A549 (cell line): ENCODE results near the gene TTBK2. TPM values are rescaled to one million over a fixed set of nuclear protein-coding genes. Genes with fewer than 3 reads are reported as not detected.

ENCODE experiments used
- ATAC-seq, 2 experiments: fragments of 200-7000 bp in 1 of 2; fragments of >200 bp in 1 of 2; cut with Nextera tagmentation in 1 of 2; cut with Tn5 transposase in 1 of 2; 3 replicates each; pipeline versions ENCODE4 v1.8.0 to v1.9.1; 2018 to 2020; ENCODE audit warnings: mild to moderate bottlenecking in 1 of 2, moderate library complexity in 1 of 2
- CTCF ChIA-PET: fragments of 300-600 bp; sonication (Branson Sonifier 250); formaldehyde crosslinking; extraction: SDS; loops from one replicate; lab custom pipeline; 2021; ENCODE audit warnings: antibody characterized with exemption, inconsistent platforms; lab: Yijun Ruan, JAX
- POLR2A ChIA-PET: fragments of 350-600 bp; formaldehyde crosslinking; extraction: SDS; loops from one replicate; lab custom pipeline; 2021; ENCODE audit warnings: antibody characterized with exemption, inconsistent platforms; lab: Yijun Ruan, JAX
- DNase-seq, 2 experiments: peaks; one replicate each; pipeline versions ENCODE4 v3.0.0 to v3.0.0-alpha.2; 2011 to 2016; ENCODE audit warnings: low read depth in 1 of 2, low spot score in 1 of 2
- FAIRE-seq: peaks from 2 replicates; lab custom pipeline; 2011; peaks lifted over from hg19 to GRCh38; lab: Jason Lieb, UNC
- H3K27ac ChIP-seq, 2 experiments: fragments of >200 bp; sonication (Bioruptor Twin); formaldehyde crosslinking; 3 replicates each; pipeline ENCODE4 v1.5.1; 2016 to 2017
- H3K4me1 ChIP-seq: fragments of >200 bp; sonication (Bioruptor Twin); formaldehyde crosslinking; 3 replicates; pipeline ENCODE4 v1.6.1; 2016
- H3K4me2 ChIP-seq: fragments of >200 bp; sonication (Bioruptor Twin); formaldehyde crosslinking; 3 replicates; pipeline ENCODE4 v1.6.1; 2016
- H3K4me3 ChIP-seq: fragments of >200 bp; sonication (Bioruptor Twin); formaldehyde crosslinking; 3 replicates; pipeline ENCODE4 v1.5.1; 2016
- H3K9me3 ChIP-seq: fragments of >200 bp; sonication (Bioruptor Twin); formaldehyde crosslinking; 3 replicates; pipeline ENCODE4 v1.6.1; 2016
- BHLHE40 ChIP-seq: IDR thresholded peaks from 2 replicates; pipeline ENCODE4 v1.6.1; 2012; ENCODE audit warnings: low read depth, low read length, inconsistent platforms
- CHD2 ChIP-seq: fragments of 150-350 bp; IDR thresholded peaks from 2 replicates; pipeline ENCODE4 v1.6.1; 2014; ENCODE audit warnings: low read length; ENCODE audit not compliant: partially characterized antibody
- CHD4 ChIP-seq: fragments of 200-600 bp; sonication (generic); IDR thresholded peaks from 2 replicates; pipeline ENCODE4 v1.6.1; 2016; ENCODE audit warnings: antibody characterized with exemption, mild to moderate bottlenecking, borderline replicate concordance
- EHF ChIP-seq: fragments of 250-450 bp; sonication (Bioruptor Pico); IDR thresholded peaks from 2 replicates; pipeline ENCODE4 v1.5.0; 2020; ENCODE audit warnings: mild to moderate bottlenecking
- ESRRA ChIP-seq: fragments of 150-350 bp; IDR thresholded peaks from 2 replicates; pipeline ENCODE4 v1.6.1; 2014; ENCODE audit warnings: mild to moderate bottlenecking, low read length, borderline replicate concordance
- FOXS1 ChIP-seq: fragments of 250-450 bp; sonication (Bioruptor Pico); IDR thresholded peaks from 2 replicates; pipeline ENCODE4 v1.5.0; 2020; ENCODE audit warnings: mild to moderate bottlenecking, moderate library complexity
- KDM1A ChIP-seq: fragments of 200-600 bp; sonication (generic); IDR thresholded peaks from 2 replicates; pipeline ENCODE4 v1.6.1; 2016; ENCODE audit warnings: low read depth, mild to moderate bottlenecking
- KDM5A ChIP-seq: fragments of 200-600 bp; sonication (generic); IDR thresholded peaks from 2 replicates; pipeline ENCODE4 v1.6.1; 2016; ENCODE audit warnings: antibody characterized with exemption, mild to moderate bottlenecking
- MAFK ChIP-seq: fragments of 450-650 bp; IDR thresholded peaks from 2 replicates; pipeline ENCODE4 v1.6.1; 2014; ENCODE audit not compliant: partially characterized antibody
- NFE2L2 ChIP-seq: fragments of 150-350 bp; conservative IDR thresholded peaks from 2 replicates; pipeline ENCODE4 v1.6.1; 2014; ENCODE audit warnings: low read length
- POLR2A ChIP-seq: IDR thresholded peaks from 2 replicates; pipeline ENCODE4 v1.6.1; 2012; ENCODE audit warnings: mild to moderate bottlenecking, low read length
- RCOR1 ChIP-seq: fragments of 150-350 bp; IDR thresholded peaks from 2 replicates; pipeline ENCODE4 v1.6.1; 2014; ENCODE audit warnings: antibody characterized with exemption, low read length, low read depth
- RNF2 ChIP-seq: fragments of 200-600 bp; sonication (generic); IDR thresholded peaks from 2 replicates; pipeline ENCODE4 v1.6.1; 2016; ENCODE audit warnings: low read depth, mild to moderate bottlenecking, antibody characterized with exemption, moderate library complexity, borderline replicate concordance
- TP53 ChIP-seq: fragments of 250-450 bp; sonication (Bioruptor Pico); IDR thresholded peaks from 2 replicates; pipeline ENCODE4 v1.5.0; 2021; ENCODE audit warnings: mild to moderate bottlenecking, moderate library complexity
- ZC3H11A ChIP-seq: fragments of 450-650 bp; IDR thresholded peaks from 2 replicates; pipeline ENCODE4 v1.6.1; 2014; ENCODE audit warnings: antibody characterized with exemption, mild to moderate bottlenecking
- ZFP36 ChIP-seq: fragments of 450-650 bp; IDR thresholded peaks from 2 replicates; pipeline ENCODE4 v1.6.1; 2014; ENCODE audit warnings: borderline replicate concordance; ENCODE audit not compliant: partially characterized antibody
- WGBS: methylation state at CpG from one replicate; pipeline ENCODE4 v1.1.6; 2017; ENCODE audit errors: missing lambda C conversion rate; 5-methylcytosine and 5-hydroxymethylcytosine counted together
- polyA plus RNA-seq, 4 experiments: library from polyadenylated mRNA; depleted of rRNA in 3 of 4; stranded (reverse); fragments of >200 nt; fragmentation: RNase III in 1 of 4; extraction: RNeasy Plus Mini Kit Qiagen cat#74134 plus additional on column Dnase treatment in 1 of 4; gene quantifications; 2 replicates in 3 of 4; 3 replicates in 1 of 4; pipeline ENCODE4 v1.2.3, GENCODE V29; 2011 to 2017
- TF ChIP-seq, protein P1 (sequence below): IDR thresholded peaks from 2 replicates; pipeline ENCODE4 v1.6.1; 2012; ENCODE audit warnings: low read depth, borderline replicate concordance
- TF ChIP-seq, protein P2 (sequence below): IDR thresholded peaks from 2 replicates; pipeline ENCODE4 v1.6.1; 2012
- TF ChIP-seq, protein P3 (sequence below): fragments of 250-450 bp; sonication (Bioruptor Pico); IDR thresholded peaks from 2 replicates; pipeline ENCODE4 v1.5.0; 2020; ENCODE audit warnings: low read depth, mild to moderate bottlenecking, moderate library complexity
- TF ChIP-seq, protein P4 (sequence below): fragments of >200 bp; sonication (Bioruptor Twin); formaldehyde crosslinking; IDR thresholded peaks from 3 replicates; pipeline ENCODE4 v1.6.1; 2016
- TF ChIP-seq, protein P5 (sequence below): fragments of 450-650 bp; IDR thresholded peaks from 2 replicates; pipeline ENCODE4 v1.6.1; 2014; ENCODE audit warnings: antibody characterized with exemption
- TF ChIP-seq, protein P6 (sequence below): fragments of 250-450 bp; sonication (Bioruptor Pico); IDR thresholded peaks from 2 replicates; pipeline ENCODE4 v1.5.0; 2021; ENCODE audit warnings: mild to moderate bottlenecking, moderate library complexity, borderline replicate concordance
- TF ChIP-seq, protein P7 (sequence below): fragments of >200 bp; sonication (Bioruptor Twin); formaldehyde crosslinking; IDR thresholded peaks from 2 replicates; pipeline ENCODE4 v1.6.1; 2016

TTBK2 gene
- polyA plus RNA-seq, 2 of the 4 experiments (the other 2 are of a cell fraction), result 2.3 to 5.6 TPM

DNA sequence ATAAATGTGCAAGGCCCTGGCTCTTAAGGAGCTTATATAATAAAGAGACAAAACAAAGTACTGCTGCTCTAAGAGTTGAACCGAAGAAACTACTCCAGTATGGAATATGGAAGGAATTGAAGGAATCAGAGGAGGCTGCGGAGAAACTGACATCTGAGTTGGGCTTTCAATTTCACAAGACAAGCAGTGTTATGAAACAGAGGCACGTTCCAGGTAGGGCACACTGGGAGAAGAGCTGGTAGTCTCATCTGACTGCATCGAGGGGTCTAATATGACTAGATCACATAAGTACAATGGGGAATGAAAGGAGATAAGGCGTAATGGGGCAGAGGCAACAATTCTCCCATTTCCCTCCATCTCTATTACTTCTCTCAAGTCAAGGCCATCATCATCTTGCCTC lies 115.3 kb downstream of the TTBK2 start:
- no peak for TF ChIP-seq CHD4
- TF ChIP-seq, protein P1, sequence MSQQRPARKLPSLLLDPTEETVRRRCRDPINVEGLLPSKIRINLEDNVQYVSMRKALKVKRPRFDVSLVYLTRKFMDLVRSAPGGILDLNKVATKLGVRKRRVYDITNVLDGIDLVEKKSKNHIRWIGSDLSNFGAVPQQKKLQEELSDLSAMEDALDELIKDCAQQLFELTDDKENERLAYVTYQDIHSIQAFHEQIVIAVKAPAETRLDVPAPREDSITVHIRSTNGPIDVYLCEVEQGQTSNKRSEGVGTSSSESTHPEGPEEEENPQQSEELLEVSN, result no peak
- TF ChIP-seq BHLHE40, result no peak
- TF ChIP-seq RNF2, result no peak
- Histone ChIP-seq H3K4me1 (no peaks in the 10 kb centered on the region), H3K27ac (no peak overlapping the region), H3K4me2 (no peak overlapping the region), H3K9me3 (no peaks in the 10 kb centered on the region), H3K4me3 (no peak overlapping the region)
- DNase-seq (no peak), FAIRE-seq (no peak), ATAC-seq (no peak)
- ChIA-PET CTCF (no interaction called here), POLR2A (no interaction called here)
- 92% methylated on average over 5 of the region's 5 CpGs for WGBS

DNA sequence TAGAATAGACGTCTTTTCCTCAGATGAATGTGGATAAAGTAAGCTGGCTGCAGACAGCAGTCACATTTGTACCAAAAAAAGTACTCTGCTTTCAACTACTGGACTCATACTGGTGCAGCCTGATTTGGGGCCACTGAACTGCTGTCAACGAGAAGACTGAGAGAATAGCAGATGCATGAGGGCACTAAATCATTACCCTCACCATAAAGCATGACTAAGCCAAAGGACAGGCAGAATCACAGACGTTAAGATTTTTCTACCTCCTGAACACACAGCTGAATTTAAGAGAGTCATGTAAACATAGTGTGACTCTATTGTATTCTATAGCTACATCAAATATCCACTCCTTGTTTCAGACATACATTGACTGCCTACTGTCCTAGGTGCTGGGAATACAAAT lies 115.8 kb downstream of the TTBK2 start:
- DNase-seq (no peak), ATAC-seq (no peak), FAIRE-seq (no peak)
- TF ChIP-seq, protein P2, sequence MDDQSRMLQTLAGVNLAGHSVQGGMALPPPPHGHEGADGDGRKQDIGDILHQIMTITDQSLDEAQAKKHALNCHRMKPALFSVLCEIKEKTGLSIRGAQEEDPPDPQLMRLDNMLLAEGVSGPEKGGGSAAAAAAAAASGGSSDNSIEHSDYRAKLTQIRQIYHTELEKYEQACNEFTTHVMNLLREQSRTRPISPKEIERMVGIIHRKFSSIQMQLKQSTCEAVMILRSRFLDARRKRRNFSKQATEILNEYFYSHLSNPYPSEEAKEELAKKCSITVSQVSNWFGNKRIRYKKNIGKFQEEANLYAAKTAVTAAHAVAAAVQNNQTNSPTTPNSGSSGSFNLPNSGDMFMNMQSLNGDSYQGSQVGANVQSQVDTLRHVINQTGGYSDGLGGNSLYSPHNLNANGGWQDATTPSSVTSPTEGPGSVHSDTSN, result no peak
- TF ChIP-seq POLR2A (no peak), RNF2 (no peak), ESRRA (no peak), MAFK (no peak), KDM1A (no peak), EHF (CRISPR knock-in tag) (no peak), ZC3H11A (no peak), ZFP36 (no peak)
- TF ChIP-seq, protein P3, sequence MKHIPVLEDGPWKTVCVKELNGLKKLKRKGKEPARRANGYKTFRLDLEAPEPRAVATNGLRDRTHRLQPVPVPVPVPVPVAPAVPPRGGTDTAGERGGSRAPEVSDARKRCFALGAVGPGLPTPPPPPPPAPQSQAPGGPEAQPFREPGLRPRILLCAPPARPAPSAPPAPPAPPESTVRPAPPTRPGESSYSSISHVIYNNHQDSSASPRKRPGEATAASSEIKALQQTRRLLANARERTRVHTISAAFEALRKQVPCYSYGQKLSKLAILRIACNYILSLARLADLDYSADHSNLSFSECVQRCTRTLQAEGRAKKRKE, result no peak
- TF ChIP-seq, protein P4, sequence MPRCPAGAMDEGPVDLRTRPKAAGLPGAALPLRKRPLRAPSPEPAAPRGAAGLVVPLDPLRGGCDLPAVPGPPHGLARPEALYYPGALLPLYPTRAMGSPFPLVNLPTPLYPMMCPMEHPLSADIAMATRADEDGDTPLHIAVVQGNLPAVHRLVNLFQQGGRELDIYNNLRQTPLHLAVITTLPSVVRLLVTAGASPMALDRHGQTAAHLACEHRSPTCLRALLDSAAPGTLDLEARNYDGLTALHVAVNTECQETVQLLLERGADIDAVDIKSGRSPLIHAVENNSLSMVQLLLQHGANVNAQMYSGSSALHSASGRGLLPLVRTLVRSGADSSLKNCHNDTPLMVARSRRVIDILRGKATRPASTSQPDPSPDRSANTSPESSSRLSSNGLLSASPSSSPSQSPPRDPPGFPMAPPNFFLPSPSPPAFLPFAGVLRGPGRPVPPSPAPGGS, result no peak
- TF ChIP-seq, protein P5, sequence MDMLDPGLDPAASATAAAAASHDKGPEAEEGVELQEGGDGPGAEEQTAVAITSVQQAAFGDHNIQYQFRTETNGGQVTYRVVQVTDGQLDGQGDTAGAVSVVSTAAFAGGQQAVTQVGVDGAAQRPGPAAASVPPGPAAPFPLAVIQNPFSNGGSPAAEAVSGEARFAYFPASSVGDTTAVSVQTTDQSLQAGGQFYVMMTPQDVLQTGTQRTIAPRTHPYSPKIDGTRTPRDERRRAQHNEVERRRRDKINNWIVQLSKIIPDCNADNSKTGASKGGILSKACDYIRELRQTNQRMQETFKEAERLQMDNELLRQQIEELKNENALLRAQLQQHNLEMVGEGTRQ, result no peak
- Histone ChIP-seq H3K4me3 (no peak overlapping the region), H3K4me1 (no peaks in the 10 kb centered on the region), H3K27ac (no peak overlapping the region), H3K4me2 (no peak overlapping the region), H3K9me3 (no peaks in the 10 kb centered on the region)
- POLR2A ChIA-PET, result no interaction called here
- CTCF ChIA-PET, result no interaction called here
- 50% methylated on average over 3 of the region's 3 CpGs for WGBS

DNA sequence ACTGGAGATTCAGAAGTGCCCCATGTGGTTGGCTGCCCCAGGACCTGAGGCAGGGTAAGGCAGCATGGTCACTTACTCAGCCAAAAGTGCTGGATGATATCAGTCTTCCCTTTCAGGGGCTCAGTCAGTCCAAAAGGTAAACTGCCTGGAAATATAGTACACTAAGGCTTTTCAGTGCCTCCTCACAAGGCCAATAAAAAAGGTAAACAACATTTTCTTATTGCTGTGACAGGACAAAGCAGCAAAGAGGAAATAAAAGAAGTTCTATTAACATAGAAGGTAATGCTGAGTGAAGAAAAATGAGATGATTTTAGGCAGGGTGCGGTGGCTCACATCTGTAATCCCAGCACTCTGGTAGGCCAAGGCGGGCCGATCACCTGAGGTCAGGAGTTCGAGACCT lies 117.1 kb downstream of the TTBK2 start:
- ChIA-PET CTCF (no interaction called here), POLR2A (no interaction called here)
- Histone ChIP-seq H3K4me1 (no peaks in the 10 kb centered on the region), H3K27ac (no peak overlapping the region), H3K9me3 (no peaks in the 10 kb centered on the region), H3K4me2 (no peak overlapping the region), H3K4me3 (no peak overlapping the region)
- DNase-seq (no peak), ATAC-seq (no peak), FAIRE-seq (no peak)
- 97% methylated on average over 4 of the region's 4 CpGs for WGBS
- TF ChIP-seq RCOR1 (no peak), ZFP36 (no peak), KDM1A (no peak), NFE2L2 (no peak), CHD2 (no peak), FOXS1 (CRISPR knock-in tag) (no peak), TP53 (CRISPR knock-in tag) (no peak), BHLHE40 (no peak), KDM5A (no peak), ZC3H11A (no peak)
- TF ChIP-seq, protein P6, sequence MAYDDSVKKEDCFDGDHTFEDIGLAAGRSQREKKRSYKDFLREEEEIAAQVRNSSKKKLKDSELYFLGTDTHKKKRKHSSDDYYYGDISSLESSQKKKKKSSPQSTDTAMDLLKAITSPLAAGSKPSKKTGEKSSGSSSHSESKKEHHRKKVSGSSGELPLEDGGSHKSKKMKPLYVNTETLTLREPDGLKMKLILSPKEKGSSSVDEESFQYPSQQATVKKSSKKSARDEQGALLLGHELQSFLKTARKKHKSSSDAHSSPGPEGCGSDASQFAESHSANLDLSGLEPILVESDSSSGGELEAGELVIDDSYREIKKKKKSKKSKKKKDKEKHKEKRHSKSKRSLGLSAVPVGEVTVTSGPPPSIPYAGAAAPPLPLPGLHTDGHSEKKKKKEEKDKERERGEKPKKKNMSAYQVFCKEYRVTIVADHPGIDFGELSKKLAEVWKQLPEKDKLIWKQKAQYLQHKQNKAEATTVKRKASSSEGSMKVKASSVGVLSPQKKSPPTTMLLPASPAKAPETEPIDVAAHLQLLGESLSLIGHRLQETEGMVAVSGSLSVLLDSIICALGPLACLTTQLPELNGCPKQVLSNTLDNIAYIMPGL (CRISPR knock-in tag), result no peak
- TF ChIP-seq, protein P7, sequence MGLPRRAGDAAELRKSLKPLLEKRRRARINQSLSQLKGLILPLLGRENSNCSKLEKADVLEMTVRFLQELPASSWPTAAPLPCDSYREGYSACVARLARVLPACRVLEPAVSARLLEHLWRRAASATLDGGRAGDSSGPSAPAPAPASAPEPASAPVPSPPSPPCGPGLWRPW, result no peak
- TF ChIP-seq, protein P2, result no peak
- TF ChIP-seq, protein P5, result no peak
- TF ChIP-seq, protein P1, result no peak
